ENCODE data around the gene AP2A1.

GRCh38 chr19:49738268-49738667 lies 28.5 kb upstream of the AP2A1 start:
- TF ChIP-seq EZH2 (IDR thresholded peaks at IDR 0.05) (no peak), POLR2AphosphoS5 (IDR thresholded peaks at IDR 0.05; ENCODE audit: borderline replicate concordance, low read depth, low read length) (no peak), FOXP2 (optimal IDR thresholded peaks at IDR 0.05; ENCODE audit: control extremely low read depth, extremely low read length, insufficient read depth) (no peak)
